ENCODE results near the gene SLC9A5.

SLC9A5 gene

GRCh38 chr16:67311607-67312488 lies 63.1 kb downstream of the SLC9A5 start:
- DNase-seq = peak; percentile 100

GRCh38 chr16:67312719-67313118 lies 63.9 kb downstream of the SLC9A5 start:
- no peak for DNase-seq

GRCh38 chr16:67317853-67318252 lies 69.1 kb downstream of the SLC9A5 start:
- DNase-seq = no peak
